UCSD-AML1 (cell line): ENCODE results near the gene TNFRSF1B.
A peak's percentile ranks its signal among the peaks of the same experiment; 100 is the strongest.

Experiments used
- DNase-seq: peaks from one replicate; lab custom pipeline; 2025; ENCODE audit not compliant: unreplicated experiment; lab: John Stamatoyannopoulos, UW

Gene TNFRSF1B

DNA sequence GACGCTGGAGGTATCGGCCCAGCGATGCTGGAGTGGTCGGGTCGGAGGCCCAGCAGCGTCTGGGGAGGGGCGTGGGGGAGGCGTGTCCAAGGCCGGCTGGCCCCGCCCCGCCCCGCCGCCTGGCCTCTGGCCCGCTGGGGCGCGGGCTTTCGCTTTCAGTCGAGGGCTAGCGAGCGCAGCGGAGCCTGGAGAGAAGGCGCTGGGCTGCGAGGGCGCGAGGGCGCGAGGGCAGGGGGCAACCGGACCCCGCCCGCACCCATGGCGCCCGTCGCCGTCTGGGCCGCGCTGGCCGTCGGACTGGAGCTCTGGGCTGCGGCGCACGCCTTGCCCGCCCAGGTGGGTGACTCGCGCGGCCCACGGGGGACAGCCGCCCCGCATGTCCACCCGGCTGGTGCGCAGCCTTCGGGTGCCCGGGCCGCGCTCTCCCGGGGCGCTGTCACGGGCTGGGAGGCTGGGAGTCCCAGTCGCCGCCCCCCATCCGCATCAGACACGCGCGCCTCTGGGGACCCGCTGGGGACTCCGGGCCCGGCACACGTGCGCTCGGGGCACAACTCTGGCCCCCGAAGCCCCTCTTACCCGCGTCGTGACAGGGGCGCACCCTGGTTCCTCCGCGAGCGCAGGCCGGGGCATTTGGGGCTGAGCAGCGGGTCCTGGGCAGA is at the start of gene TNFRSF1B:
TSS of gene TNFRSF1B (plus strand) at position 158 of the 659 bp plus-strand sequence. CDS start at position 259, 101 bp downstream.
- peak; percentile 78 for DNase-seq

DNA sequence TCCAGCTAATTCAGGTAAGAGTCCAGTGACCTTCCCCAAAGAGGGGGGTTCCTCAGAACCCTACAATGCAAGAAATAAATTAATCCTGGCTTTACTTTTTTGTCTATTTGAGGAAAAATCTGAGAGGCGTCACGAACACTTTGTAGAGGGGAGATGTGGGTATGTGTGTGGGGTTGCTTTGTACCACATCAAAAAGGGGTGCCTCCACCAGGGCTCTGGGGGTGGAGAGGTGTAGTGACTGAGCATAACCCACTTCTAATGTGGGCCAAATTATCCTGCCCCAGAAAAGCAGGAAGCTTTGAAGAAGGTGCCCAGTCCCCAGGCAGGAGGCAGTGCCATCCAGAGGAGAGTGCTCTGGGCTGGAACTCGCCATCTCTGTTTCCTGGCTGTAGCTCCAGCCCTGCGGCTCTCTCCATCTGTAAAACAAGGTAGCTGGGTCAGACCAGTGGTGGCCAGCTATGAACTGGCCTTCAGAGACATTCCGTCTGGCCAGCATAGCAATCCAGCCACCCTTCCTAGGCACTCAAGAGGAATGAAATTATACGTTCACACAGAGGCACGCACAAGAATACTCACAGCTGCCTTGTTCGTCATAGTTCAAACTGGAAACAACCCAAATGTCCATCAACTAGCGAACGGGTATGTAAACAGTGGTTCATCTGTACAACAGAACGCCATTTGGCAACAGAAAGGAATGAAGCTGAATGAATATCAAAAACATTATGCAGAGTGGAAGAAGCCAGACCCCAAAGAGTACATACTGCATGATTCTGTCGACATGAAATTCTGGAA is 45.4 kb upstream of the TNFRSF1B start:
- DNase-seq, result no peak

DNA sequence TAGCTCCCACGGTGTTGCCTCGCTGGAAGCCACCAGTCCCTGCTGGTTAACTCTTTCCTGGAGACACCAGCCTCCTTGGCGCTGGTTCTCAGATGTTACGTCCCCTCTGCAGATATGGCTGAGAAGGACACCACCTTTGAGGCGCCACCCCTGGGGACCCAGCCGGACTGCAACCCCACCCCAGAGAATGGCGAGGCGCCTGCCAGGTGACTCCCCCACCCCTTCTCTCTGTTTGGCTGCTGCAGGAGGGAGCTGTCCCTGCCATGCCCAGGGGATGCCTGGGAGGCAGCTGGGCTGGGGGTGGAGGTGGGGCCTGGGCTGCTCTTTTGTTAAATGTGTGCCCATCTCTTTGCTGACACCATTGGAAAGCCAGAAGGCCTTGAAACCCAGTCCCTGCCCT is 43.6 kb upstream of the TNFRSF1B start:
- no peak for DNase-seq

DNA sequence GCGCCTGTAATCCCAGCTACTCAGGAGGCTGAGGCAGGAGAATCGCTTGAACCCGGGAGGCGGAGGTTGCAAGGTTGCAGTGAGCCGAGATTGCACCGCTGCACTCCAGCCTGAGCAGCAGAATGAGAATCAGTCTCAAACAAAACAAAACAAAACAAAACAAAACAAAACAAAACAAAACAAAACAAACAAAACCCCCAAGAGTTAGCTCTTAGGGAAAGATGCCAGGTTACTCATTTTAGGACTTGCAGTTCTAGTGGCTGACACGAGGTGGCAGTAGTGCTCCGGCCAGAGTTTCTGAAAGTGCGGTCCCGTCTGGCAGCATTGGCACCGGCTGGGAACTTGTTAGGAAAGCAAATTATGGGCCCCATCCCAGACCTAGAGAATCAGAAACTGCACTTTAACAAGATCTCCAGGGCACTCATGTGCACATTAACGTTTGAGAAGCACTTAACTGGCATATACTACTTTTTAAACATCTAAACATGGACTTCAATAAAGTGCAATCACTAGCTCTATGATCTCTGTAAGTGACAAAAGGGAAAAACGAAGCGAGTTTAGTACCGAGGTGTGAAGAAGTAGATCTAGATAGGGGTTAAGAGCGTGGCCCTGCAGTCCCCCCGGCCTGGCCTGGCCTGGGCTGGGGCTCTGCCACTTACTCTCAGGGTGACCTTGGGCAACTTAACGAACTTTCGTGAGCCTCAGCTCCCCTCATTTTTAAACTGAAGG is 41.9 kb upstream of the TNFRSF1B start:
- peak; percentile 67 for DNase-seq

DNA sequence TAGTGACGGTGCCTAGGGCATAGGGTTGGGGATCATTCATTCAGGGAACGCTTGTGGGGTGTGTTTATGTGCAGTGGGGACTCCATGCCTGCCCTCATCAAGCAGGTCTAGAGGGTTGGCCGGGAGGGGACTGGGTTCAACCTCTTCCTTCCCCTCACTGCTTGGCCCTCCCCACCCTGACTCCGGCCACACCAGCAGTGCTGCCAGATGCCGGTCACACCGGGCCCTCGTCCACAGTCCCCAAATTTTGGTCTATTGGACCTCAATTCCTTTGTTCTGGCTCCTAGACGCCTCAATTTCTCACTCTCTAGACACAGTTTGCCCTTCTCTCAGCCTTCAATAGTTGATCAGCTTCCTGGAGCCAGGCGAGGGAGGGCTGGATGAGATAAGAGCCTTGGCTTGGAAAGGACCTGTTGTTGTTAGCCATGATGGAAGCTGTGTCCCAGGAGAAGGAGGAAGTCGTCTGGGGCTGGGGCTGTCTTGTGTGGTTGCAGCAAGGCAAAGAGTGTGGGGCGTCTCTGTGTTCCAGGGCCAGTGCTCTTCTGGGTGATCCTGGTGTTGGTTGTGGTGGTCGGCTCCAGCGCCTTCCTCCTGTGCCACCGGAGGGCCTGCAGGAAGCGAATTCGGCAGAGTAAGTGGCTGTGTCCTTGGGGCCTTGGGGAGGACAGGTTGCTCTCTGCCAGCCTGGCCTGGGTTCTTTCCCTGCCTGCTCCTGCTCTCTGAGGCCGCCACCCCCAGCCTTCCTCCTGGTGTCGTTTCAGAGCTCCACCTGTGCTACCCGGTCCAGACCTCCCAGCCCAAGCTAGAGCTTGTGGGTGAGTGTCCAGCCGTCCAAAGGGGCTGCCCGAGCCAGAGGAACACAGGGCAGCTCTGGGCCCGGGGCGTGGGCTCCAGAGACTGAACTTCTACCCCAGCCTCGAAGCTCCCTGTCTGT is 41.1 kb upstream of the TNFRSF1B start:
- DNase-seq, result peak; percentile 44

DNA sequence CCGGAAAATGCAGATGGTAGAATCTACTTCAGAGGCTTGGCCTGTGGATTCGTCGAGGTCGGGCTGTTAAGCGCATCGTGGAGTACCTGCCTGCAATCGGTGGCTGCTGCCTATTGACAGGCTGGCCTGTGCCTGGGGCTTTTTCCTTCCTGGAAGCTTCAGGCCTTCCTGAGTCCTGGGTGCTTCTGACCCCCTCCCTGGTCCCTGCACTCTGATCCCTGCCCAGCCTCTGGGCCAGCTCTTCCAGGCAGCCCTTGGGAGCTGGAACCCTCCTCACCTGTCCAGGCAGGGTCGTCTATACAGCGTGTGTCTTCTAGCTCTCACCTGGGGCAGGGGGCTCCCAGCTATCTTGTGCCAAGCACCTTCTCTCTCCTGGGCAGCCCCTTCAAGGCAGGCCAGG is 40.0 kb upstream of the TNFRSF1B start:
- DNase-seq, result no peak

DNA sequence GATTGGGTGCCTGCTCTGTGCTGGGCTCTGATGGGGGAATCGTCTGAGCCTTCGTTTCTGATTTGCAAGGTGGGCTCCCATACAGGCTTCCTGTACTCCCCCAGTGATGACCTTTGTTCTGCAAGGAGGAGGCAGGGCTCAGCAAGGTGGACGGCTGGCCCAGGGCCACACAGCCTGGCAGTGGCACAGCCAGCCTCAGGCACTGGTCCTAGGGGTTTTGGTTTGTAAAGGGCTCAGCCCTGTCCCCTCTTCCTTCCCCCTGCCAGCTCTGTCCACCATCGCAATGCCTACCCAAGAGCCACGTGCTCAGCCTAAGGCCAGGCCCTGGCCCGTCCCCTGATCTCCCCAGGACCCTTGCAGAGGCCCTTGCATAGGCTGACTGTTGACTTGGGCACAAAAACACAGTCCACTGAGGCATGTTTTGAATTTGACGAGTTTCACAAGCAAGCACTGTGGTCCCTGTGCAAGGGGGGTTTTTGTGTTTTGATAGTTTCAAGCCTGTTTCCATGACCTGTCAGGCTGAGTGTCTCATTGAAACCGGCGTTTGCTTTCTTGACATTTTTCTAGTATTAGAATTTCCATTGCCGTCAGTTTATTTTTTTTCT is 39.5 kb upstream of the TNFRSF1B start:
- DNase-seq, result no peak

DNA sequence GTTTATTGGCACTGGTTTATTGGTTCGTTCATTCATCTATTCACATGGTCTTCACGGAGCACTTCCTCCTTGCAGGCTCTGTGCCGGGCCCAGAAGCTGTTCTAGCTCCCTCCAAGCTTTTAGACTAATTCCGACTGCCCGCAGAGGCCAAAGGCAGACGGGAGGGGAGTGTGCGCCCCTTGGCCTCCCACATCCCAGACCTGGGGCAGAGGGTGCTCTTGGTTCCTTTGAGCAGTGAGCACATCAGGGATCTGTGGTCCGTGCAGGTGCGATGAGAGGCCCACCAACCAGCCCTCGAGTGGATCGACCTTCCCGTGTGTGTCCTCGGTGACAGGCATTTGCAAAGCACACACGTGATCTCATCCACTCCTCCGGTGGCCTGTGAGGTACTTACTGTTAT is 38.7 kb upstream of the TNFRSF1B start:
- no peak for DNase-seq

DNA sequence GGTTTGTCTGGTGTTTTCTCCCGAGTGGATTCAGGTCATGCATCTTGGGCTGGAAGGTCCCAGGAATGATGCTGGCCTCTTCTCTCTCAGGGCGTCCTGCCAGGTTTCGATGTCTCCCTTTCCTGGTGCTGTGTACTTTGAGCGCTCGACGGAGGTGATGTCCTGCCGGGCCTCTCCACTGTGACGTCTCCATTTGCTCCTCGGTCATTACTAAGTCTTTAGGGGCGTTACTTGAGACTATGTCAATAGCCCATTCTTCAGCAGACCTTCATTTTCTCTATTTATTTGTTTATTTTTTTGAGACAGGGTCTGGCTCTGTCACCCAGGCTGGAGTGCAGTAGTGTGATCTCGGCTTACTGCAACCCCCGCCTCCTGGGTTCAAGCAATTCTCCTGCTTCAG is 37.2 kb upstream of the TNFRSF1B start:
- no peak for DNase-seq

DNA sequence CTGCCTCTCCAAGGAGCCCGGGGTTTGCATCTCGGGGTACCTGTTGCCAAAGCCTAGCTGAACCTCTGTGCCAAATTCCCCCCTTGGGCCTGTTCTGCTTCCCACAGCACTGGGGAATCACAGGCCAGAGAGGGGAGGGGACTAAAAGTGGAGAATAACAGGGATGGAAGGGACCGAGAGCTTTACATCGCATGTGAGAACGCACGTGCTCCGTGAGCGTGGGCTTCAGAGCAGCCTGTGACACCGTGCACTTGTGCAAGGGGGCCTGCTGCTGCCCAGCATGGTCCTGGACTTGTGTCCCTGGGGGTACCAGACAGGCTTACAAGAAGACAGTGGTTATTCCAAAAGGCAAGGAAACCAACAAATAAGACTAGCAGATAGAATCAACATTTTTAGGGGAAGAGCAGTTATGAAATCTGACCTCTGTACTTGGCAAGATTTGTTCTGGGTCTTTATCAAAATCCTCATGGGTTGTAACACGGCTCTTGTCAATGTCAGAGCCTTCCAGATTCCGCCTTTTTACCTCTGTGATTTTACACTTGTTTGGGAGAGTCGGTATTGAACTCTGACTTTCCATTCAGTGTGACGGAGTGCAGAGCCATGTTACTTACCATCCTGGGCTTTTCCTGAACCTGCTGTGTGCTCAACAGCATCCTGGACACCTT is 36.2 kb upstream of the TNFRSF1B start:
- no peak for DNase-seq

DNA sequence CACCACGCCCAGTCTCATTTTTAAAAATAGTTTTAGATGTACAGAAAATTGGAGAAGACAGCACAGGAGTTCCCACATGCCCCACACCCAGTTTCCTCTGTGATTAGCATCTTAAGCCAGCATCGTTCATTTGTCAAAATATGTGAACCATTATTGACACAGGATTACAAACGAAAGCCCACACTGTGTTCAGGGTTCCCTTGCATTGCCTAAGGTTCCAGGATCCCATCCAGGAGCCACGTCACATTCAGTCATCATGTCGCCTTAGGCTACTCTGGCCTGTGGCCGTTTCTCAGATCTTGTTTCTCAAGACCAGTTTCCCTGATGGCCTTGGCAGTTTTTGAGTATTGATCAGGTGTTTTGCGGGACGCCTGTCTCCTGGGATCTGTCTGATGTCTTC is 34.7 kb upstream of the TNFRSF1B start:
- DNase-seq, result no peak

DNA sequence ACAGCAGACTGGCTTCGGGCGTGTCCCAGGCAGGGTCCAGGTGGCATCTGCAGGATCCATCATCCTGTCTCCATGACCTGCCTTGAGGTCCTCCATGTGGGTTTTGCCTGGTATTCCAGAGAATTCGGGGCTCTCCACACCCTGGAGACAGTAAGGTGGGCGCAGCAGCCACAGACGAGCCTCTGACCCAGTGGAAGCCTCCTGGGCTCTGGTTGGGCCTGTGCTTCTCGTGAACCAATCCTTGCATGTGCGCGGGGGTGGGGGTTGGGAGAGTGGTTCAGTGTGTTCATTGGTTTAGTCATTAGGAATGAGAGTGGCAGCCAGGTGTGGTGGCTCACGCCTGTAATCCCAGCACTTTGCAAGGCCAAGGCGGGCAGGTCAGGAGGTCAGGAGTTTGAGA is 32.1 kb upstream of the TNFRSF1B start:
- DNase-seq, result no peak

DNA sequence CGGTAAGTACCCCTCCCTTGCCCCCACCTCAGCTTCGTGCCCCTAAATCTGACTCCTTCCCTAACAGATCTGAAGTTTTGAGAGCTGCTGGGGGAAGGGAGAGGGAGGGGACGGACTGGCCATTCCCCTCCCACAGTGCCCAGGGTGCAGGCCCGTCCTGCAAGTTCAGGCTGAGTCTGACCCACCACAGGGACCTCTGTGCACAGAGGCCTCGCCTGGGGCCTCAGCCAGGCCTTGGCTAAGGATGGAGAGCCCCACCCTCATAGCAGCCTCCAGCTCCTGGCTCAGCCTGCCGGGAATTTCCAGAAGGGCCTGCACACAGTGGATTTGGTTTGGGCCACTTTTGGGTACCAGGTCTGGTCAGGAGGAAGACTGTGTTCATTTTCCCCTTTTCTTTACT is 31.2 kb upstream of the TNFRSF1B start:
- DNase-seq, result no peak

DNA sequence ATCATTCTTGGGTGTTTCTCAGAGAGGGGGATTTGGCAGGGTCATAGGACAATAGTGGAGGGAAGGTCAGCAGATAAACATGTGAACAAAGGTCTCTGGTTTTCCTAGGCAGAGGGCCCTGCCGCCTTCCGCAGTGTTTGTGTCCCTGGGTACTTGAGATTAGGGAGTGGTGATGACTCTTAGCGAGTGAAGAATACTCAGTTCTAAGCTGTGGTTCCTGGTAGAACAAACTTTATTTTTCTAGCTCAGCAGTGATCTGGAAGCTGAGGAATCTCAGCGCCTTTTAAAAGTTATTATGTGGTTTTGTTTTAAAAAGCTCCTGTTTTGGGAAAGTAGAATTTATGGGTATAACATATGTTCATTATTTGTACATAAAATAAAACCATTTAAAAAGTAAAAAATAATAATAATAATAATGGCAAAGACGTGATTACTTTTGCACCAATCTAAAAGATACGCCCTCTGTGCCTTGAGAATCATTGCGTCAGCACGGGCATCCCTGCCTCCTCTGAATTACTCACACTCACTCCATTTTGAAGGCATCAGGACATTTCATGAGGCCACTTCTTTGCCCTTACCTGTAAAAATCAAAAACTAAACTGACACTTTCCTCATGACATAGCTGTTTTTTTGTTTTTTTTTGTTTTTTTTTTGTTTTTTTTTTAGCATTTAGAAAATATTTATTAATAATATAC is 29.7 kb upstream of the TNFRSF1B start:
- DNase-seq, result no peak

DNA sequence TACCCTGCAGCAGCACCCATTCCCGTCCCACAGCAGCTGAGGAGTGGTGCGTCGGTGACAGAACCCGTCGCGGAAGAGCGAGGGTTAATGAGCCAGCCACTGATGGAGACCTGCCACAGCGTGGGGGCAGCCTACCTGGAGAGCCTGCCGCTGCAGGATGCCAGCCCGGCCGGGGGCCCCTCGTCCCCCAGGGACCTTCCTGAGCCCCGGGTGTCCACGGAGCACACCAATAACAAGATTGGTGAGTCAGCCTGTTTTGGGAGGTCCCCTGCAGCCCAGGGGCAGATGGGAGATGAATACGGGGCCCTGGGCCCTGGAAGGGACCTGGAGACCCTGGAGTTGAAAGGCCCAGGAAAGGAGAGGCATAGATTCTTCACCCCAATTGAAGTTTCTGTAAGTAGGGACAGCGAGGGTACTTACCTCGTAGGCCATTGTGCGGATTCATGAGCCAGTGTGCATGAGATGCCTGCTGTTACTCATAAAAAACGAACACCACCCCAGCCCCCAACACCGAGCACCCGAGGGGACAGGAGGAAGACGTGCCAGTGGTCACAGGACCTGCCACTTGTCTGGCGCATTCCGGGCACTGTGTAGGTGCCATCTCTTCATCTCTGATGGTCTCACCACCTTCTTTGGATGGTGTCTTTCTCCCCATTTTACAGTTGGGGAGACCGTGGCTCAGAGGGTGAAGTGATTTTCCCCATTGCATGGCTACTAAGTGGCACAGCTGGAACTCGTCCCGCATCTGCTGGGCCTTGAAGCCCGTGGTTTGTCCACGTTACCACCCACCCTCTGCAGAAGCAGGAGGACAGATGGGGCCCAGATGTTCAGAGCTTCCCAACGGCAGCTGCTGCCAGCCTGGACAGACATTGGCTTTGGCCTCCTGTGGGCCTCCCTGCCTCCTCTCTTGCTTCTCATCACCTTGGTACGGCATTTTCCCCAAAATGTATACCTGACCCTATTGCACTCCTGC is 28.3 kb upstream of the TNFRSF1B start:
- DNase-seq, result no peak

DNA sequence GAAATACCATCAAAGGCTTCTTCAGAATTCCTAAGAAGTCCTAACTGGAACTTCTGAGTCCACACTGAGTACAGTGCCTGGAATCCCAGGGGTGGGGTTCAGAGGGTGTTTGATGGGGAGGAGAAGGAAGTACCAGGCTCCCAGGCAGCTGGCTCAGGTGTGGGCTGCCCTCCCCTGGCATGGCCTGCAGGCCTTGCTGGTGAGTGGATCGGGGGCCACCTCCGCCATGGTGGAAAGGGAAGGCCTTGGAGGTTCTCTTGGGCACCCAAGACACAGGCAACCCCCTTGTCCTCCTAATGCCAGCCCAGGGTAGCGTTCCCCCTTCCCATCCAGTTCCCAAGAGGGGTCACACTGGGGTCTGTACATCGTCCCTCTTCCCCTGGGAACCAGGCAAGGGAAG is 26.8 kb upstream of the TNFRSF1B start:
- DNase-seq, result no peak

DNA sequence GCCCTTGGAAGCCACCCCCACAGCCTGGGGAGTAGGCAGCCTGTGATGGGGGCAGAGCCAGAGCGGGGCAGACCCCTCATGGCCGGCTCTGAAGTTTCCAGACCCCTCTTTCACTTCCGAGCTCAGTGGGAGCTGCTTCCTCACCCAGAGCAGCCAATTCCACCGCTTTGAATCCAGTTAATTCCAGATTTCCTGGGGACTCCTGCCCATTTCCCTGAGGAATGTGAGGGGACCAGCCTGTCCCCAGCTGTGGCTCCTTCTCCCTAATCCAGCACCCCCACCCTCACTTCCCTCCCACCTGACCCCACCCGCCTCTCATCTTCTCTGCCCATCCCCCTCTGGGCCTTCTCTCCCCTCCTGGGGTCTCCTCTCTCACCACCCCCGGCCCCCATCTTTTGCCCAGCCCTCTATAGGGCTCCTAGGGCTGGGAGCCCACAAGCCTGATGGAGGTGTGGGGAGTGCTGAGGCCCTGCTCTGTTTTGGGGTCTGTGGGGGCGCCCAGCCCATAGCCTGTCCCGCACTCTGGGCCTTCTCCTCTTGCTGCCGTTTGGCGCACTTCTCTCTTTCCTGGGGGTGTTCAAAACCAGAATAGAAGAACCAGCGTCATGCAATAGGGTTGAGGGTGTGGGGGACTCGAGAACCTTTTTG is 26.2 kb upstream of the TNFRSF1B start:
- no peak for DNase-seq
